Erythroblast (primary cell): ENCODE results near the gene RNF175.

Source experiments
- DNase-seq, 2 experiments: peaks; one replicate each; lab custom pipeline; 2025; lab: John Stamatoyannopoulos, UW
- GATA1 ChIP-seq: IDR thresholded peaks from 2 replicates; pipeline ENCODE4 v1.6.1; 2011; ENCODE audit warnings: low read depth, mild to moderate bottlenecking, control low read depth, low read length, moderate library complexity
- POLR2A ChIP-seq: IDR thresholded peaks from 2 replicates; pipeline ENCODE4 v1.6.1; 2011; ENCODE audit warnings: mild to moderate bottlenecking, low read length

The RNF175 gene

GRCh38 chr4:153663667-153664066 is 96.2 kb downstream of the RNF175 start:
- no peak for DNase-seq
- TF ChIP-seq GATA1 (no peak), POLR2A (no peak)

GRCh38 chr4:153661908-153662307 is 97.9 kb downstream of the RNF175 start:
- TF ChIP-seq GATA1 (no peak), POLR2A (no peak)
- DNase-seq, result no peak

GRCh38 chr4:153661215-153661822 is 98.5 kb downstream of the RNF175 start:
- DNase-seq, result no peak

More at GRCh38 chr4:153661215-153661822, 98.5 kb downstream of the RNF175 start:
- TF ChIP-seq POLR2A, result no peak
- no peak for TF ChIP-seq GATA1
